GM18498 (cell line): Measurements from ENCODE around the gene IQCH.

ENCODE experiments used
- ATAC-seq: cut with Tn5 transposase; IDR thresholded peaks from one replicate; pipeline ENCODE4 v1.9.1; 2021; ENCODE audit warnings: mild to moderate bottlenecking, moderate library complexity; ENCODE audit not compliant: unreplicated experiment

Gene IQCH

GRCh38 chr15:67386947-67387346, 132.4 kb downstream of the IQCH start:
- no peak for ATAC-seq

GRCh38 chr15:67389975-67390374, 135.4 kb downstream of the IQCH start:
- no peak for ATAC-seq

GRCh38 chr15:67394873-67395639, 140.5 kb downstream of the IQCH start:
- ATAC-seq, result no peak

- ATAC-seq, result no peak
These were observed 141.5 kb downstream of the IQCH start for GRCh38 chr15:67396114-67396513.

GRCh38 chr15:67397139-67397538, 142.6 kb downstream of the IQCH start:
- ATAC-seq, result no peak

GRCh38 chr15:67399925-67400324, 145.3 kb downstream of the IQCH start:
- ATAC-seq, result no peak

- ATAC-seq, result no peak
These were observed 146.3 kb downstream of the IQCH start for GRCh38 chr15:67400890-67401289.

GRCh38 chr15:67401336-67401735, 146.8 kb downstream of the IQCH start:
- no peak for ATAC-seq

GRCh38 chr15:67403428-67404154, 149.0 kb downstream of the IQCH start:
- no peak for ATAC-seq

GRCh38 chr15:67405208-67406191, 150.9 kb downstream of the IQCH start:
- no peak for ATAC-seq

- no peak for ATAC-seq
These were observed 151.8 kb downstream of the IQCH start for GRCh38 chr15:67406257-67406861.

GRCh38 chr15:67407786-67408185, 153.2 kb downstream of the IQCH start:
- ATAC-seq, result no peak

GRCh38 chr15:67409175-67409574, 154.6 kb downstream of the IQCH start:
- ATAC-seq, result no peak

- ATAC-seq, result no peak
These were observed 156.9 kb downstream of the IQCH start for GRCh38 chr15:67411486-67411885.

- ATAC-seq, result no peak
These were observed 159.3 kb downstream of the IQCH start for GRCh38 chr15:67413770-67414390.

GRCh38 chr15:67415181-67415580, 160.6 kb downstream of the IQCH start:
- ATAC-seq, result no peak

- ATAC-seq, result no peak
These were observed 162.3 kb downstream of the IQCH start for GRCh38 chr15:67416891-67417290.

- no peak for ATAC-seq
These were observed 165.1 kb downstream of the IQCH start for GRCh38 chr15:67419705-67420104.

GRCh38 chr15:67420137-67420536, 165.6 kb downstream of the IQCH start:
- no peak for ATAC-seq

- no peak for ATAC-seq
These were observed 166.5 kb downstream of the IQCH start for GRCh38 chr15:67421105-67421504.
